GM21423 (cell line): Measurements from ENCODE around the gene NACAD.
"Not testable (repeated sequence)": the region's sequence is repeated elsewhere in the genome, so short reads cannot be mapped to it uniquely, and the experiment has no call there.

ENCODE experiments used
- ATAC-seq: cut with Tn5 transposase; IDR thresholded peaks from one replicate; pipeline ENCODE4 v1.9.1; 2021; ENCODE audit warnings: mild to moderate bottlenecking, moderate library complexity; ENCODE audit not compliant: unreplicated experiment

Gene NACAD

DNA sequence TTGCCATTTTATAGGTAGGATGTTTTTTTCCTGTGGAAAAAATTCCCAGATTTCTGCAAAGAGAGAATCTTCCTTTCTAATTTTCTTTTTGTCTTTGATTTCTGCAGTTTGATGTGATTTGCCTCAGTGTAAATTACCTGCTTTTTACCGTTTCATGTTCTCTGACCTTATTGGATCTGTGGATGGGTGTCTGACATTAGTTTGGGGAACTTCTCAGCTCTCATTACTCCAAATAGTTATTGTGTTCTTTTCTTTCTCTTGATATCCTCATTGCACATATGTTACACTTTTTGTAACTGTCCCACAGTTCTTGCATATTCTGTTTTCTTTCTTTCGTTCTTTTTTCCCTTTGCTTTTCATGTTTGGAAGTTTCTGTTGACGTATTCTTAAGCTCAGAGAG is 28.5 kb downstream of the NACAD start:
- ATAC-seq = no peak

DNA sequence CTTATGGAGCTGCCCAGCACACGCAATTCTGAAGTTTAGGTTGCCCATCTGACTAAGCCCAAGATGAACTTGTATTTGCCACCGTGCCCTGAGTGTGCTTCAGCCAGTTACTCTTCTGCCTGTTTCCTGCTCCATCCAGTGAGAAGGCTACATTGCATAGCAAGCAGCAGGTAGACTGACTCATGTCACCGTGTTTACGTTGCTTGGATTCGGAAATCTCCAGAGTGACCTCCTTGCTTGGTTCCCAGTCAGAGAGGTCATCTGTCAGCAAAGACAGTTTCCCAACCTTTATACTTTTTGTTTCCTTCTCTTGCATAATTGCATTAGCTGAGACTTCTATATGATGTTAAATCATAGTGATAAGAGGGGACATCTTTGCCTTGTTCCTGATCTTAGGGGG is 30.9 kb downstream of the NACAD start:
- ATAC-seq = no peak

DNA sequence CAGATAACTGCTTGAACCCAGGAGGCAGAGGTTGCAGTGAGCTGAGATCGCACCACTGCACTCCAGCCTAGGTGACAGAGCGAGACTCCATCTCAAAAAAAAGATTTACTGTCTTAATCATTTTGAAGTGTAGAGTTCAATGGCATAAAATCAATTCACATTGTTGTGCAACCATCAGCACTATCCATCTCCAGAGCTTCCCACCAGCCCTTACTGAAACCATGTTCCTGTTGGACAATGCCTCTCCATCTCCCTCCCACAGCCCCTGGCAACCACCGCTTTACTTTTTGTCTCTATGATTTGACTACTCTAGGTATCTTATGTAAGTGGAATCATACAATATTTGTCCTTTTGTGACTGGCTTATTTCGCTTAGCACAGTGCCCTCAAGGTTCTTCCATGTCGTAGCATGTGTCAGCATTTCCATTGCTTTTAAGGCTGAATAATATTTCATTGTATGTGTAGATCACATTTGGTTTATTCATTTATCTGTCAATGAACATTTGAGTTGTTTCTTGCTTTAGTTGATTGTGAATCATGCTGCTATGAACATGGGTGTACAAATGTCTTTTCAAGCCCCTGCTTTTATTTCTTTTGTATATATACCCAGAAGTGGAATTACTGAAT is 33.1 kb downstream of the NACAD start:
- no peak for ATAC-seq

DNA sequence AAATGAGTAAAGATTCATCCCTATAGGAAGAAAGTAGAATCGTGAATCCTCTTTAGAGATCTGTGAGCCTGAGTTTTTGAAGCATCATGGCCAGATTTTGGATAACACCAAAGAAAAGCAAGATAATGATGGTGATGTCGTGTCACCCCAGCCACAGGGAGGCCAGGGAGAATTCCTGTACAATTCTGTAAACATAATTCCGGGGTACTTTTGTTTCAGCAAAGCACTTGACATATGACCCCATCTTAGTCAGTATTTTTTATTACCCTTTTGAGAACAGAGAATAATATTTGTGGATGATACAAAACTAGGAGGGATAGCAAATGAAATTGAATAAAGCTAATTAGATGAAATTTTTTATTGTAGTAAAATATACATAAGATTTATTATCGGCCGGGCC is 33.8 kb downstream of the NACAD start:
- ATAC-seq = no peak

DNA sequence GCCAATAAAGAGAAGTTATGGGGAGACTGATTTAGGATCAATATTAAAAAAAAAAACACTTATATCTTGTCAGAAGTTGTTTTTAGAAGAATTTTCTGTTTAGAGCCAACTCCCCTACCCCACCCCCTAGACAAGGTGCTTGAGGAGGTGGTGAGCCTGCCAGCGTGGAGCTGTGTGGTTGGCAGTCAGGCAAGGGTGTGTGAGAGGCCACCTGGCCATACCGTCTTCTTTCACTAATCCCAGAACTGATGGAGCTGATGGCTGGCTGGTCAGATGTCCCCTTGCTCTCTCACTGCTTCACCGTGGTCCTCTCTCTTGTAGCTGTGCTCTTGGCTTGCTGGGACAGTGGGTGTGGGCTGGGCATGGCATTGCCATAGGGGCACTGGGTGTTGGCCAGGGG is 34.3 kb downstream of the NACAD start:
- no peak for ATAC-seq

DNA sequence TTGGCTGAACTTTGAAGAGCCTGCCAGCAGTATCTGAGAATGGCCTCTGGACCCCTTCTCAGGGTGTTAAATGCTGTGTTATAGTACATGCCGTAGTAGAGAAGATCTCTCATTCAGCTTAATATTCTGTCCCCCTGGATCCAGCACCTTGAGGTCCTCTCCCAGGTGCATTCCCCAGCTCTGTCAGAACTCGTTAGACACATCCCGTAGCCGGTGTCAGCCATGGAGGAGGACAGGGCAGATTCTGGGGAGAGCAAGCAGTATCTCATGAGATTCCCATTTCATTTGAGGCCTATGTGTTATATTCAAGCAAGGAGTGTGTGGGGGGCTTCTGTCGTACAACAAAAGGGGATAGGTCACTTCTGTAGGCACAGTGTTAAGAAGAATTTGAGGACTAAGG is 34.8 kb downstream of the NACAD start:
- no peak for ATAC-seq

DNA sequence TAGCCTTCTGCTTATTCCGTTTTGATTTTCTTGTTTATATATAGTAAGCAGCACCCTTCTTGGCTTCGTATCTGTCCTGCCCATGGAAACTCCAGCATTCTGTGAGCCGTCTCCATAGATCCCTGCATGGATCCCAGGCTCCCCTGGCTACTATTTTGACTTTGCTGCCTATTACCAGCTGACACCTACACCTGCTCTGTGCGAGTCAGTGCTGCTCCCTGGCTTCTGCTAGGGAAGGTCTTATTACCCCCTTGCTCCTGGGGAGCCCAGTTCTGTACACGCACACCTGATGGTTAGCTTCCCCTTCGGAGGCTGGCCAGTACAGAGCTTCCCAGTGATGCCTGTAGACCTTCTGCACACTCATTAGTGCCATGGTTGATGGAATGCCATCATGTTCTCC is 35.4 kb downstream of the NACAD start:
- ATAC-seq = no peak

DNA sequence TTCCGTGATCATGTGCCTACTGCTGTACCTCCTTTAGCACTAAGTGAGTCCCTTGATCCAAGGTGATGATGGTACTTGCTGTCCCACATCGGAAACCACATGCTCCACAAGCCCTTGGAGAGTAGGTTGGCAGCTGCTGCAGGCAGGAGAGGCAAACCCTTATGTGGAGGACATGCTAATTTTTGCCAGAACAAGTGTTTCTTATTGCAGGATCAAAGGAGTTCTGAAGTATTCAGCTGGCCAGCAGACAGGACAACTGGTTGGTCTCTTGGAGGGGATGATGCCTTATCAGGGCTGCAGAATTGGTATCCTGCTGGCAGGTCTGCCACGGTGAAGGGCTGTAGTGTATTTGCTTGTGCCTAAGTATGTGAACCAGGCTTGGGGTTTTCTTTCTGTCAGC is 36.8 kb downstream of the NACAD start:
- ATAC-seq = no peak

DNA sequence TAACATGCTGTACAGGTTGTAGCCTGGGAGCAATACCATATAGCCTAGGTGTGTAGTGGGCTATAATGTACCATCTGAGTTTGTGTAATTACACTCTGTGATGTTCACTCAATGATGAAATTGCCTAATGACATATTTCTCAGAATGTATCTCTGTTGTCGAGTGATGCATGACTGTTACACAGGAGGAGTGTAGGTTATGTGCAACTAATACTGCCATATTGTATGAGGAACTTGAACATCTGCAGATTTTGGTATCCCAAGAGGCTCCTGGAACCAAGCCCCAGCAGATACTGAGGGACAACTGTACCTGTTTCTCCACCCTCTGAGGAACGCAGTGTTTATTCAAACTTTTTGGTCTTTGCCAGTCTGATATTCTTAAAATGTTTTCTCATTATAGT is 38.6 kb downstream of the NACAD start:
- no peak for ATAC-seq

DNA sequence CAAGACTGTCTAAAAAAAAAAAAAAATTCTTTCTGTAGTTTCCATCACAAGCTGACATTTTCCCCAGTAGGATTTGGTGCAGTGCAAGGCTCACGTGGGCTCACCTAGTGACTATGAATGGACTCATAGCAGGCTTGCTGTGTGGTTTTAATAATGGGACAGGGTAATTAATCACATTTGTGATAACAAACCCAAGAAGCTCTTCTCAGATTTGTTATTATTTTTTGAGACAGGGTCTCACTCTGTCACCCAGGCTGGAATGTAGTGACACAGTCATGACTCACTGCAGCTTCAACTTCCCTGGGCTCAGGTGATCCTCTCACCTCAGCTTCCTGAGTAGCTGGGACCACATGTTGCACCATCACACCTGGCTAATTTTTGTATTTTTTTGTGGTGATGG is 40.0 kb downstream of the NACAD start:
- ATAC-seq = no peak

DNA sequence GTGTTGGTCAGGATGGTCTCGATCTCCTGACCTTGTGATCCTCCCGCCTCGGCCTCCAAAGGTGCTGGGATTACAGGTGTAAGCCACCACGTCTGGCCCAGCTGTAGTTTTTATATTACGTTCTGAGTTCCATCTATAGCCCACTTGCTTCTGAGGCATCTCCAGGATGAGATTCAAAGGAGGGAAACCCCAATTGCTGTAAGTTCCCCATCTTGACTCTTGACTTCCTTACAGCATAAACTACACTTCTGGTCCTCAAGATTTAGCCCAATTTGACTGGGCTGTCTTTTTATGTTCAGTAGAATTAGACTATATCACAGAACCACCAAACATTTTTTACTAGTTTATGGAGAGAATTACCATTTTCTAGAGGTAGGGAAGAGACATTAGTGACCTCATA is 44.4 kb downstream of the NACAD start:
- ATAC-seq = no peak

DNA sequence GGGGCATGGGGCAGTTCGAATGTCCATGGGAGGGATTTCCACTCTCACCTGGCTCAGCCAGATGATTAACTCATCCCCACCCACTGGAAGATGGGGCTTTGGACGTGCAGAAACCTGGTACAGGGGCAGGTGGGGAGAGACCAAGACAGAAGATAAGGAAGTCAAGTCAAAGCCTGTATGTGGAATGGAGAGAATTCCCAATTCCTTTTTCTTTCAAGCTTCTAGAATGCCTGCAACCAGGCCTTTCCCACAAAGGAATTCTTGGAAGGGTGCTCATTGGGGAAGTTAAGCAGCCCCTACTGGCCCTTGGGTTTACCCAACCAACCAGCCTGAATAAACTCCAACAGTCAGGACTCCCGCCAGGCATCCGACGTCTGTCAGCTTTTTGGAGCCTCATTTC is 49.7 kb downstream of the NACAD start:
- no peak for ATAC-seq

DNA sequence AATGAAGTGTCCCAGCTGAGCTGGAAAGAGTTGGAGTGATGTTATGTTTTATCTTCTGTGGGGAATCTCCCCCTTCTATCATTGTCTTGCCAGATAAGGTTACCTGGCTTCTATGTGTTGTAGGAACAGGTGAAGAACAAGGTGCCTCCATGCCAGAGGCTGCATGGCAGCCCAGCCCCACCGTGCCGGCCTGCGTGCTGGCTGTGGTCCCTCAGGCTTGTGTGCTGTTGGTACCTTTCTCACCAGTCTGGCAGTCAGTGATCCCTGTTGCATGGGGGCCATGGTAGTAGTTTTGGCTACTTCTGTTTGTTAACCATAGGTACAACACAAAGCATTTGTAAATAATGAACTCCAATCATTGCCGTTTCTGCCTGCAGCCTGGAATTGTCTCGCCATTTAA is 50.9 kb downstream of the NACAD start:
- no peak for ATAC-seq

DNA sequence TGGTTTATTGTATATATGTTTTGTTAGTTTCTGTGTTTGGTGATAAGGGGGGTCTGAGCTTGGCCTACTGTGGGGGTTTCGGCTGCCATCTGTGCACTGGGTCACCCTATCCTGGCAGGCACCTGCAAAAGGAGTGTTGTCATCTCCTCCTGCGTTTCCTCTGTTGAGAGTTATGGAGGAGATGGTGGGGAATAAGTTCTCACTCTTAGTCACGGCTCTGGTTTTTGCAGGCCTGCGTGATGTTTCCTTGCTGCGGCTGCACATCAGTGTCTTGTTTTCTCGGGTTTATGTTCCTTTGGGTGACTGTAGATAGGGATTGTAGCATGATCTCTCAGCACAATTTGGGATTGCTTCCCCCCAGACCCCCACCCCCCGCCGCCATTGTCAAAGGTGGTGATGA is 52.0 kb downstream of the NACAD start:
- no peak for ATAC-seq

DNA sequence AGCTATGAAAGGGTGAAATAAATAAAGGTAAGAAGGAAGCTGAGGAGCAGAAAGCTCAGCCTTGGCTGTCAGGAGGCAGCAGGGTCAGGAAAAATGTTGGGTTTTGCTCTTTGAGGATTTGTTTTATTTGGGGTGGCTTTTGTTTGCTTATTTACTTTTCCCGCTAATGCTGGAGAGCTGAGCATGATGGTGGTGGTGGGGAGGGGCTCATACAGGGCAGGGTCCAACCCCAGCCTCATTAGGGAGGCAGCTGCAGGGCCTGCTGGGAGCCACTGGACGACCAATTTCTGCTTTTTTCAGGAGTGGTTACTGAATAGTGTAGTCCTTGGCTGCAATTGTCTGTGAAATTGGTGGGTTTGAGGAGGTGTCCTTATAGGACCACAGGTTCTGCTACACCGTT is 52.5 kb downstream of the NACAD start:
- no peak for ATAC-seq

DNA sequence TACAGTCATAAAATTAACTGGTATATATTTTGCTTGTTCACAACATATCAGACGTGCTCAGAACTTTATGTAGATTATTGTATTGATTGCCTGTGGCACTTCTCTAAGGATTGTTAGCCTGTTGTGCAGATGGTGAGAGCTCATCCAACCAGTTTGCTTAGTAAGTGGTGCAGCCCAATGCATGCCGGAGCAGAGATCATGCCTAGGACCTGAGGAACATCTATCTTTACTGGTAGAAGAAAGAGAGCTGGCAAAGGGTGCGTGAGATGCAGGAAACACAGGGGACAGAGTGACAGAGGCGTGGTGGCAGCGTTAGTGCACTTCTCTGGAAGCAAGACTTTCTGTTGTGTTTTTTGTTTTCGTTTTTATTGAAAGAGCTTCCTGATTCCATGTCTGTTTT is 52.9 kb downstream of the NACAD start:
- no peak for ATAC-seq

DNA sequence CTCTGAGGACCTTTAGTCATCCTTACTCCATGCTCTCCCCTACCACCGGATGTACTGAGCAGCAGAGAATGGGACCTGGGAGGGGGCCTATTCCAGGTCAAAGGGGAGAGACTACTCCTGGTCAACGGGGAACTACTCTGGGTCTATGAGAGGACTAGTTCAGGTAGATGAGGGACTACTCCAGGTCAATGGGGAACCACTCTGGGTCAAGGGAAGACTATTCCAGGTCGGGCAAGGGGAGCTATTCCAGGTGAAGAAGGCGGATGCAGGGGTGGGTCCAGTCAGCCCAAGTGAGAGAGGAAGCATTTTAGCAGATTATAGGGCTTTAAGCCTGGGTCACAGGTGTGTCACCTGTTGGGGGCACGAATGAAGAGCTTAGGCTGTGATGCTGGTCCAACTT is 53.4 kb downstream of the NACAD start:
- no peak for ATAC-seq

DNA sequence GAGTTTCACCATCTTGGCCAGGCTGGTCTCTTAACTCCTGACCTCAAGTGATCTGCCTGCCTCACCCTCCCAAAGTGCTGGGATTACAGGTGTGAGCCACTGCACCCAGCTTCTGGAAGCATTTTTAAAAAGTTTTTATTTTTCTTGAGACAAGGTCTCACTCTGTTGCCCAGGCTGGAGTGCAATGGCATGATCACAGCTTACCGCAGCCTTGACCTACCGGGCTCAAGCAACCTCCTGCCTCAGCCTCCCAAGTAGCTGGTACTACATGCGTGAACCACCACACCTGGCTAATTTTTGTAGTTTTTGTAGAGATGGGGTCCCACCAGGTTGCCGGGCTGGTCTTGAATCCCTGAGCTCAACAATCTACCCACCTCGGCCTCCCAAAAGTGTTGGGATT is 54.1 kb downstream of the NACAD start:
- not testable (repeated sequence) for ATAC-seq

DNA sequence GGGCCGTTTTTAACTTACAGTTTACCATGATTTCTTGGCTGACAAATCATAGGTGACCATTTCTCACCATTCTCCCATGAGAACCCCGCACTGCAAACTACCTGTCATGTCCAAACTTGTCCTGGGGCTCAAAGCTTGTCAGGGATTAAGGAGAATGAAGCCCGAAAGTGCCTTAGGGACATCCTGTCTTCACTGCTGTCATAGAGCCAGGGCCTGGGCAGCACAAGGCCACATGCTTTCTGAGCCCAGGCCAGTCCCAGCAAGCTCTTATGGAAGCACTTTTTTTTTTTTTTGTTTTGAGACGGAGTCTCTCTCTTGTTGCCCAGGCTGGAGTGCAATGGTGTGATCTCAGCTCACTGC is 54.9 kb downstream of the NACAD start:
- no peak for ATAC-seq

DNA sequence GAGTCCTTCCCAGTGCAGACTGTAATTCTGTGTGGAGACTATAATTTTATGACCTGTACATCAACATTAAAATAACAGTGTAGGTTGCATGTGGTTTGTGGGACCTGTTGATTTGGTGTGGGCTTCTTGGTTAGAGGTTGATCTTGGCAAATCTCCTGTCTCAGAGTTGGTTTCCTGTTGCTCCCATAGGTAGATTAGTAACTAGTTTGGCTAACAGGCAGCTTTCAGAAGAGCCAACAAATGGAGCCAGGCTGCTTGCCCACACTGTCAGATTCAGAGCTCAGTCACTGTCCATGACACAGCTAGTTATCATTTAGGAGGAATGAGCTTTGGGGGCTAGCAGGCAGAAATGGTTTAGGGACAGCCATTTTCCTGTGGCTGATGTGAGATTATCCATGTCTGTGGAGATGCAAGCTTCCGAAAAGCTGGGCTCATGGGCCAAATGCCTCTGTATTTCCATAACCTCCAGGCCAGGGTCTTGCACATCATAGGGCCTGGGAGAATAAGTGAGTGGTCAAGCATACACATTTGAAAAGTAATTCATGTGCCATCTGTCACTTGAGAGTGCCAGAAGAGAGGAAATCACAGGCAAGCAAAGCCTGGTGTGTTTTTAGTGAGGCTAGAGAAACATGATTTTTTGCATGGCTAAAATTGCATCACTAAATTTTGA is 55.4 kb downstream of the NACAD start:
- no peak for ATAC-seq

DNA sequence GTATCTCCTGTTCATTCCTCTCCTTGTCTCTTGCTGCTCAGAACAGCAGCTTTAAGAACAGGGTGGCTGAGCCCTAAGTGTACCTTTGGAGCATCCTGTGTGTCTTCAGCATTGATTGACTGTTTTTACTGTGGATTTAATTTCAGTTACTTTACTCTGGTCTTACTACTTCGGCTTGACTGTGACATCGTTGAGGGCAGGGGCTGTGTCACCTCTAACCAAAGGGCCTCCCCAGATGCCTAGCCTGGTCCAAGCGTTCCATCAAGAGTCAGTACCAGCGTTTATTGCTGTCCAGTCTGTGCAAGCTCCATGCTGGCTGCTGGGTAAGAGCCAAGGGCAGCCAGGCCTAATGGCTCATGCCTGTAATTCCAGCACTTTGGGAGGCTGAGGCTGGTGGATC is 56.3 kb downstream of the NACAD start:
- no peak for ATAC-seq

DNA sequence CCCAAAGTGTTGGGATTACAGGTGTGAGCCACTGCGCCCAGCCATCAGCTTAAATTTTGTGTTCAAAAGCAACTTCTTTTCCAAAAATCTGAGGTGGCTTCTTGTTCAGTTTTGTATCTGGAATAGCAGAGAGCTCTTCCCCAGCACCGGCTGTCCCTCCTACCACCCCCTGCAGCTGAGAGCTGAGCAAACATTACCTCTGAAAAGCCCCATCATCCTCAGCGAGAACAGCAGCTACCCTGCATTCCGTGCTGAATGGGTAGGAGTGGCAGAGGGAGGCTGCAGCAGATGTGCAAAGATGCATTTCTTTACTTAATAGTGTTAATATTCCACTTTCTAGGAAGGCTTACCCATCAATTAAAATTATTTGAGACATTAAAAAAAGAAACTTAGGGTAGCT is 56.9 kb downstream of the NACAD start:
- ATAC-seq = no peak
